Mesenchymal stem cell (in vitro differentiated cells and primary cell): ENCODE measurements around the gene ABCC4.

Source experiments
- DNase-seq: peaks from one replicate; pipeline ENCODE4 v3.0.0-alpha.2; 2013
- H2AFZ ChIP-seq: one replicate; pipeline ENCODE4 v1.6.1; 2013; ENCODE audit warnings: low read depth, mild to moderate bottlenecking, control low read depth, inconsistent platforms, low read length, moderate library complexity
- H2AK5ac ChIP-seq: 2 replicates; pipeline ENCODE4 v1.6.1; 2013; ENCODE audit warnings: low read length, moderate library complexity, mild to moderate bottlenecking, inconsistent platforms; ENCODE audit not compliant: severe bottlenecking
- H2BK120ac ChIP-seq: one replicate; pipeline ENCODE4 v1.6.1; 2013; ENCODE audit warnings: low read depth, mild to moderate bottlenecking, inconsistent platforms, low read length, moderate library complexity
- H2BK12ac ChIP-seq, 2 experiments: one replicate each; pipeline ENCODE4 v1.6.1; 2013; ENCODE audit warnings: inconsistent platforms in 2 of 2, low read length in 2 of 2, mild to moderate bottlenecking in 2 of 2, moderate library complexity in 2 of 2, control low read depth in 1 of 2
- H2BK15ac ChIP-seq: one replicate; pipeline ENCODE4 v1.6.1; 2013; ENCODE audit warnings: mild to moderate bottlenecking, low read depth, inconsistent platforms; ENCODE audit not compliant: poor library complexity, severe bottlenecking
- H2BK5ac ChIP-seq: 2 replicates; pipeline ENCODE4 v1.6.1; 2013; ENCODE audit warnings: low read depth, mild to moderate bottlenecking, low read length, control low read depth, inconsistent platforms; ENCODE audit not compliant: poor library complexity, severe bottlenecking
- H3K14ac ChIP-seq, 2 experiments: one replicate each; pipeline ENCODE4 v1.6.1; 2013; ENCODE audit warnings: inconsistent platforms in 2 of 2, low read length in 2 of 2, control low read depth in 1 of 2, mild to moderate bottlenecking in 1 of 2, moderate library complexity in 1 of 2
- H3K18ac ChIP-seq, 2 experiments: one replicate each; pipeline ENCODE4 v1.6.1; 2013; ENCODE audit warnings: inconsistent platforms in 2 of 2, low read length in 2 of 2, control low read depth in 1 of 2, low read depth in 1 of 2, mild to moderate bottlenecking in 1 of 2
- H3K23ac ChIP-seq, 2 experiments: one replicate each; pipeline ENCODE4 v1.6.1; 2013; ENCODE audit warnings: inconsistent platforms in 2 of 2, low read length in 2 of 2, mild to moderate bottlenecking in 2 of 2, moderate library complexity in 2 of 2, control low read depth in 1 of 2
- H3K27ac ChIP-seq: 2 replicates; pipeline ENCODE4 v1.5.1; 2013; ENCODE audit warnings: mild to moderate bottlenecking, moderate library complexity, low read length, control low read depth, inconsistent platforms; ENCODE audit not compliant: poor library complexity, severe bottlenecking
- H3K27me3 ChIP-seq, 2 experiments: 2 replicates each; pipeline versions ENCODE4 v1.6.1 to v1.7.0; 2013; ENCODE audit warnings: low read length in 2 of 2, mild to moderate bottlenecking in 2 of 2, moderate library complexity in 2 of 2, control low read depth in 1 of 2, inconsistent platforms in 1 of 2; ENCODE audit not compliant: control insufficient read depth in 1 of 2, insufficient read depth in 1 of 2
- H3K36me3 ChIP-seq, 2 experiments: 2 replicates each; pipeline versions ENCODE4 v1.6.1 to v1.7.0; 2013; ENCODE audit warnings: low read length in 2 of 2, control low read depth in 1 of 2, inconsistent platforms in 1 of 2, low read depth in 1 of 2, mild to moderate bottlenecking in 1 of 2; ENCODE audit not compliant: insufficient read depth in 2 of 2, control insufficient read depth in 1 of 2
- H3K4ac ChIP-seq, 2 experiments: one replicate each; pipeline ENCODE4 v1.6.1; 2013; ENCODE audit warnings: inconsistent platforms in 2 of 2, low read length in 2 of 2, mild to moderate bottlenecking in 2 of 2, moderate library complexity in 2 of 2, control low read depth in 1 of 2, low read depth in 1 of 2
- H3K4me1 ChIP-seq: 2 replicates; pipeline ENCODE4 v1.6.1; 2013; ENCODE audit warnings: low read depth, low read length, control low read depth; ENCODE audit not compliant: control insufficient read depth, insufficient read depth
- H3K4me2 ChIP-seq: 2 replicates; pipeline ENCODE4 v1.6.1; 2013; ENCODE audit warnings: low read length, mild to moderate bottlenecking, inconsistent platforms; ENCODE audit not compliant: poor library complexity, severe bottlenecking
- H3K4me3 ChIP-seq, 2 experiments: 2 replicates each; pipeline versions ENCODE4 v1.5.1 to v1.7.0; 2013; ENCODE audit warnings: low read length in 2 of 2, mild to moderate bottlenecking in 2 of 2, control low read depth in 1 of 2, low read depth in 1 of 2; ENCODE audit not compliant: insufficient read depth in 1 of 2
- H3K79me1 ChIP-seq: replicated peaks from 2 replicates; pipeline ENCODE4 v1.6.1; 2013; ENCODE audit warnings: mild to moderate bottlenecking, control low read depth, low read length, inconsistent platforms; ENCODE audit not compliant: poor library complexity, severe bottlenecking
- H3K9ac ChIP-seq: 2 replicates; pipeline ENCODE4 v1.7.0; 2013; ENCODE audit warnings: mild to moderate bottlenecking, low read length, moderate library complexity
- H3K9me3 ChIP-seq: 2 replicates; pipeline ENCODE4 v1.7.0; 2013; ENCODE audit warnings: mild to moderate bottlenecking, low read length; ENCODE audit not compliant: control insufficient read depth
- H4K8ac ChIP-seq: one replicate; pipeline ENCODE4 v1.6.1; 2013; ENCODE audit warnings: inconsistent platforms, mild to moderate bottlenecking, low read length, moderate library complexity
- H4K91ac ChIP-seq: one replicate; pipeline ENCODE4 v1.6.1; 2013; ENCODE audit warnings: mild to moderate bottlenecking, low read length, inconsistent platforms
- WGBS: methylation state at CpG from one replicate; pipeline ENCODE4 v1.1.7; 2013; ENCODE audit warnings: mixed read lengths; 5-methylcytosine and 5-hydroxymethylcytosine counted together

The ABCC4 gene

DNA sequence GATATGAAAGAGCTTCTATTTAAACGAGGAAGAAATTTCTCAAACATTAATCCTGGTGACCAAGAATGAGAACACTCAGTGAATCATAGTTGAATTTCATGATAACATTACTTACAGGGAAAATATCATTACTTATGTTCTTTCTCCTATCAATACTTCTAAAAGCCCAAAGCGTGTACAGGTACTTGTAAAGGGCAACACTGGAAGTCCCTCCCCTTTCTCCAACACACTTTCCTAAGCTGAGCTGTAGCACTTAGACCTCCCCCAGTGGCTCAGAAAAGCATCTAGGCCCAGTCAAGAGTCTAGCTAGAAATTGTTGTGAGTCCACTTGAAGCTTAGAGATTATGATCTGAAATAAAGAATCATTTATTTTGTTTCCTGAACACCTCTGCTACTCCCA, 150.7 kb downstream of the ABCC4 start:
- Histone ChIP-seq H3K27ac (no peak overlapping the region), H2BK120ac (no peak overlapping the region), H2BK12ac (no peak overlapping the region), H2AFZ (no peak overlapping the region), H3K14ac (no peak overlapping the region), H3K4me1 (no peaks in the 10 kb centered on the region), H2BK5ac (no peak overlapping the region), H3K4ac (no peak overlapping the region), H3K9me3 (no peaks in the 10 kb centered on the region), H3K79me1 (peaks cover 18% of the 10 kb centered on the region), H3K9ac (no peak overlapping the region), H3K4me2 (no peak overlapping the region), H3K23ac (no peak overlapping the region), H4K91ac (no peak overlapping the region), H4K8ac (no peak overlapping the region), H3K4me3 (no peak overlapping the region), H2BK15ac (no peak overlapping the region), H3K27me3 (no peaks in the 10 kb centered on the region), H3K18ac (no peak overlapping the region), H2AK5ac (no peak overlapping the region), H3K36me3 (peaks cover 0 to 3% of the 10 kb centered on the region in 2 experiments)
- WGBS: 98% methylated on average over 2 of the region's 2 CpGs
- no peak for DNase-seq

DNA sequence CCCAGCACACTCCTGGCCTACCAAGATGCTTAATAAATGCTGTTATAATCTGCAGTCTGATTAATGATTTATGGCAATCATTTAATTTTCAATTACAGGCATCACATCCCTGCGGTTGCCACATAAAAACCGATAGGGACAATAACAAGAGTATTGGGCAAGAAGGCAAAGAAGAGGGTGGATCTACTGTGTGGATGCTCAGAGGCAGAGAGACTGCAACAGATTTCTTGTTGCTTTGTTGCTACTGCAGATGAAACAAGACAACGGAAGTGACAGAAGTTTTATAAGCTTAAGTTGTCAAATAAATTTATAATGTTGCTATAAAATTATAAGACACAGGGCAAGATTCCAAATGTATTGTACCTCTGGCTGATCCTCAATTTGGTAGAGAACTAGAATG, 154.8 kb downstream of the ABCC4 start:
- Histone ChIP-seq H3K9me3 (no peaks in the 10 kb centered on the region), H3K4me2 (no peak overlapping the region), H3K9ac (no peak overlapping the region), H2BK15ac (no peak overlapping the region), H3K27ac (no peak overlapping the region), H3K27me3 (no peaks in the 10 kb centered on the region), H2BK120ac (no peak overlapping the region), H3K4me3 (no peak overlapping the region), H3K18ac (no peak overlapping the region), H3K79me1 (peaks cover 20% of the 10 kb centered on the region), H2AK5ac (no peak overlapping the region), H4K91ac (no peak overlapping the region), H3K36me3 (peaks cover 0 to 3% of the 10 kb centered on the region in 2 experiments), H3K14ac (no peak overlapping the region), H3K4me1 (no peaks in the 10 kb centered on the region), H3K4ac (no peak overlapping the region), H2BK12ac (no peak overlapping the region), H2BK5ac (no peak overlapping the region), H4K8ac (no peak overlapping the region), H3K23ac (no peak overlapping the region), H2AFZ (no peak overlapping the region)
- 86% methylated on average over 2 of the region's 3 CpGs for WGBS
- DNase-seq: no peak

DNA sequence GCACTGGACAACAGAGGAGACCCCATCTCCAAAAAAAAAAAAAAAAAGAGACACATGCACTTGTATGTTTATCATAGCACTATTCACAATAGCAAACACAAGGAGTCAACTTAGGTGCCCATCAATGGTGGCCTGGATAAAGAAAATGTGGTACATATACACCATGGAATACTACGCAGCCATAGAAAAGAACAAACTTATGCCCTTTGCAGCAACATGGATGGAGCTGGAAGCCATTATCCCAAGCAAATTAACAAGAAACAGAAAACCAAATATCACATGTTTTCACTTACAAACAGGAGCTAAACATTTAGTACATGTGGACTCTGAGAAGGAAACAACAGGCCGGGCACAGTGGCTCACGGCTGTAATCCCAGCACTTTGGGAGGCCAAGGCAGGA, 155.7 kb downstream of the ABCC4 start:
- H3K36me3 ChIP-seq: no peaks in the 10 kb centered on the region
- no peak overlapping the region for H4K8ac ChIP-seq
- H2AK5ac ChIP-seq: no peak overlapping the region
- H2BK15ac ChIP-seq: no peak overlapping the region
- H3K9ac ChIP-seq: no peak overlapping the region
- no peak overlapping the region for H3K14ac ChIP-seq
- no peak overlapping the region for H3K23ac ChIP-seq
- 86% methylated on average over 3 of the region's 3 CpGs for WGBS
- no peaks in the 10 kb centered on the region for H3K9me3 ChIP-seq
- H3K18ac ChIP-seq: no peak overlapping the region
- DNase-seq: no peak
- H3K27ac ChIP-seq: no peak overlapping the region
- no peak overlapping the region for H2BK120ac ChIP-seq
- H3K4me2 ChIP-seq: no peak overlapping the region
- H2BK5ac ChIP-seq: no peak overlapping the region
- no peak overlapping the region for H2BK12ac ChIP-seq
- H3K79me1 ChIP-seq: peaks cover 23% of the 10 kb centered on the region
- H3K4ac ChIP-seq: no peak overlapping the region
- no peaks in the 10 kb centered on the region for H3K27me3 ChIP-seq
- H2AFZ ChIP-seq: no peak overlapping the region
- no peak overlapping the region for H3K4me3 ChIP-seq
- no peak overlapping the region for H4K91ac ChIP-seq
- H3K4me1 ChIP-seq: no peaks in the 10 kb centered on the region

DNA sequence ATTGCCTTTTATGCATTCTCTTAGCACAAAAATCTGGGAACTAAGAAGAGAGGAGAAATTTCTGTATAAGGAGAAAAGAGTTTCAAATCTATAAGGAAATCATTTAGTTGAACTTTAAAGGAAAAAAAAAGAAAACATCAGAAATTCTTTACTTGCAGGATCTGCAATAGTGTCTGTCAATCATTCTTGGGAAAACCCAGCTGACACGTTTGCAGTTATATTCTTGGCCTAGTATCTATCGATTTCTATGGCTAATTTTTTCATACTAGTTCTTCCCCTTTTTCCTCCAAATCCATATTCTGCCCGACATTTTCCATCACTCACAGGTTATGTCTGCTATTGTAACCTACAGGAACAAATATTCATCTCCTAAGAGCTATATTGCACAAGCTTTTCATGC, 160.7 kb downstream of the ABCC4 start:
- Histone ChIP-seq H3K27ac (no peak overlapping the region), H4K91ac (no peak overlapping the region), H3K27me3 (no peaks in the 10 kb centered on the region), H2BK12ac (no peak overlapping the region), H3K9me3 (no peaks in the 10 kb centered on the region), H4K8ac (no peak overlapping the region), H3K4me1 (no peaks in the 10 kb centered on the region), H2BK15ac (no peak overlapping the region), H2BK120ac (no peak overlapping the region), H3K18ac (no peak overlapping the region), H3K4me3 (no peak overlapping the region), H3K36me3 (peaks cover 9 to 21% of the 10 kb centered on the region in 2 experiments), H2AK5ac (no peak overlapping the region), H2AFZ (no peak overlapping the region), H3K14ac (no peak overlapping the region), H2BK5ac (no peak overlapping the region), H3K4me2 (no peak overlapping the region), H3K4ac (no peak overlapping the region), H3K79me1 (peaks cover 20% of the 10 kb centered on the region), H3K23ac (no peak overlapping the region), H3K9ac (no peak overlapping the region)
- DNase-seq: no peak
- over 99% methylated on average over 3 of the region's 3 CpGs for WGBS
